GM13977 (cell line): ENCODE measurements around the gene SERTAD1.

ENCODE experiments used
- DNase-seq: peaks from one replicate; pipeline ENCODE4 v3.0.0; 2012; ENCODE audit warnings: low spot score
- in situ Hi-C: fragments of 300-500 bp; cut with MboI; formaldehyde crosslinking; loops from one replicate; pipeline ENCODE4 v1.12.0; 2022; ENCODE audit warnings: low sequenced_read_pairs, low pct_unique_long_range_greater_than_20kb, mixed read lengths, inconsistent platforms; ENCODE audit not compliant: unreplicated experiment
- TF ChIP-seq, protein P1 (sequence below): IDR thresholded peaks from 2 replicates; pipeline ENCODE4 v1.5.1; 2012; ENCODE audit warnings: mild to moderate bottlenecking, control low read depth; ENCODE audit not compliant: insufficient read depth; ENCODE audit errors: extremely low read depth, missing control alignments

Gene SERTAD1, protein sequence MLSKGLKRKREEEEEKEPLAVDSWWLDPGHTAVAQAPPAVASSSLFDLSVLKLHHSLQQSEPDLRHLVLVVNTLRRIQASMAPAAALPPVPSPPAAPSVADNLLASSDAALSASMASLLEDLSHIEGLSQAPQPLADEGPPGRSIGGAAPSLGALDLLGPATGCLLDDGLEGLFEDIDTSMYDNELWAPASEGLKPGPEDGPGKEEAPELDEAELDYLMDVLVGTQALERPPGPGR

DNA sequence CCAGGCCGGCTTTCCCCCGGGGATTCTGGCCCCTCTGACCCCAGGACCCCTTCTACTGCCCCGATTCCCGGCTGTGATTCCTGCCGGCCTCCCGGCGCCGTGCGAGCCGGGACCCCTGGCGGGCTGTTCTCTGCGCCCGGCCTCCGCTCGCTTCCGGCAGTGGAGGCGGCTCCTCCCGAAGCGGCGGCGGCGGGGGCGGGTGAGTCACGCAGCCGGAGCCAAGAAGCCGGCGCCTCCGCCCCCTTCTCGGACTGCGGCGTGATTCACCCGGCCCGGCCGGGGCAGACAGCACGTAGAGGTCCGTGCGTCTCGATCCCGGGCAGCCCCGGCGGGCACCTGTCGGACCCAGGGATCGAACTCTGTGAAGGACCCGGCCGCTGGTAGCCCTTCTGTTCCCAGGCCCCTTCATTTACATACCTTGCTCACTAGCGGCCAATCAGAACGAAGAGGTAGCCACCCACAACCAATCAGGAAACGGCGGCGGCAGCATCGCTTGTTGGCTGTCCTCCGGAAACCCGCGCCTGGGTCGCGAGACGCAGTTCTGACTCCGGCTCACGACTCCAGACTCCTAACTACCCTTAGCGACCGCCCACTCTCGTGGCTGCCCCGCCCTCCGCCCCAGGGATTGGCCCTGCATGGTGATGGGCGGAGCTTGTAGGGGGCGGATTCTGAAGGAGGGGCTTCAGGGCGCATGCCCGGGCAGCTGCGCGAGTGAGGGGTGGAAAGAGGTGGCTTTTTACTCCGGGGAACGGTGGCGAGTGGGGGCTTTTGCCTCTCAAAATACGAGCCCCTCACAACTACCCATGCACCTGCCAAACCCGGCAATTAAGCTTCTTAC, at the start of gene SERTAD1:
Gene SERTAD1, minus strand, starts transcription at position 543 of the 838 bp plus-strand sequence. CDS start 2,446 bp downstream, outside the sequence.
- DNase-seq = peak; percentile 99

DNA sequence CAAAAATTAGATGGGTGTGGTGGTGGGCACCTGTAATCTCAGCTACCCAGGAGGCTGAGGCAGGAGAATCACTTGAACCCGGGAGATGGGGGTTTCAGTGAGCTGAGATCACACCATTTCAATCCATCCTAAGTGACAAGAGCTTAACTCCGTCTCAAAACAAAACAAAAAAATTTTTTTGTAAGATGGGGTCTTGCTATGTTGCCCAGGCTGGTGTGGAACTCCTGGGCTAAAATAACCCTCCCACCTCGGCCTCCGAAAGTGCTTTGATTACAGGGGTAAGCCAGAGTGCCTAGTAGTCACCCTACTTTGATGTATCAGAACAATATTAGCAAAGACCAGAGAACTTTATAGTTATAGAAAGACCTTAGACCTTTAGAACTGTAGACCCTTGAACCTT, 48.9 kb upstream of the SERTAD1 start:
- TF ChIP-seq, protein P1, sequence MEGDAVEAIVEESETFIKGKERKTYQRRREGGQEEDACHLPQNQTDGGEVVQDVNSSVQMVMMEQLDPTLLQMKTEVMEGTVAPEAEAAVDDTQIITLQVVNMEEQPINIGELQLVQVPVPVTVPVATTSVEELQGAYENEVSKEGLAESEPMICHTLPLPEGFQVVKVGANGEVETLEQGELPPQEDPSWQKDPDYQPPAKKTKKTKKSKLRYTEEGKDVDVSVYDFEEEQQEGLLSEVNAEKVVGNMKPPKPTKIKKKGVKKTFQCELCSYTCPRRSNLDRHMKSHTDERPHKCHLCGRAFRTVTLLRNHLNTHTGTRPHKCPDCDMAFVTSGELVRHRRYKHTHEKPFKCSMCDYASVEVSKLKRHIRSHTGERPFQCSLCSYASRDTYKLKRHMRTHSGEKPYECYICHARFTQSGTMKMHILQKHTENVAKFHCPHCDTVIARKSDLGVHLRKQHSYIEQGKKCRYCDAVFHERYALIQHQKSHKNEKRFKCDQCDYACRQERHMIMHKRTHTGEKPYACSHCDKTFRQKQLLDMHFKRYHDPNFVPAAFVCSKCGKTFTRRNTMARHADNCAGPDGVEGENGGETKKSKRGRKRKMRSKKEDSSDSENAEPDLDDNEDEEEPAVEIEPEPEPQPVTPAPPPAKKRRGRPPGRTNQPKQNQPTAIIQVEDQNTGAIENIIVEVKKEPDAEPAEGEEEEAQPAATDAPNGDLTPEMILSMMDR = no peak
- in situ Hi-C loops = no loop called here

More for the DNA sequence above, at the start of gene SERTAD1:
- in situ Hi-C loops = no loop called here
- TF ChIP-seq, protein P1 = peak; percentile 50

DNA sequence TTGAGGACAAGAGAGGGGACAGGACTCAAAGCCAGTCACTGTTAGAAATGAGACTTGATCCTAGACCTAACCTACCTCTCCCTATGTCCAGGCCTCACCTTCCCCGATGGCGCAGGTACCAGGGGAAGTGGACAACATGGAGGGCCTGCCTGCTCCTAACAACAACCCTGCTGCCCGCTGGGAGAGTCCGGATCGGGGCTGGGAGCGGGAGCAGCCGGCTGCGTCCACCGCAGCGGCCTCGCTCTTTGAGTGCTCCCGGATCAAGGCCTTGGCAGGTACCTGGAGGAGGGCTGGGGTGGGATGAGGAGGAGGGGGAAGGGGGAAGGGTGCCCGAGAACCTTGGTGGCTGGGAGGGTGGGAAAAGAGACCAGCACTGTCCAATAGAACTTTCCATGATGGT, 46.7 kb upstream of the SERTAD1 start:
- TF ChIP-seq, protein P1 = no peak
- no peak for DNase-seq
- in situ Hi-C loops = no loop called here

More for the DNA sequence above, 48.9 kb upstream of the SERTAD1 start:
- no peak for DNase-seq

DNA sequence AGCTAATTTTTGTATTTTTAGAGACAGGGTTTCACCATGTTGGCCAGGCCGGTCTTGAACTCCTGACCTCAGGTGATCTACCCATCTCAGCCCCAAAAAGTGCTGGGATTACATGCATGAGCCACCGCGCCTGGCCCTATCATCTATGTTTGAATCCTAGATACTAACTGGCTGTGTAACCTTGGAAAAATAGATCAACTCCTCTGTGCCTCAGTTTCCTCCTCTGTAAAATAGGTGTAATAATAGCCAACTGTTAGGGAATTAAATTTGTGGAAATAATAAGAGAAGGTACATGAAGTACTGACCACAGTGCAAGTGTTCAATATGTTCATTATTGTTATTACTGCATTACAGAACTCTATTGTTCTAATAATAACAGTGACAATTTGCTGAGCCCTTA, 45.3 kb upstream of the SERTAD1 start:
- no peak for DNase-seq
- in situ Hi-C loops = no loop called here
- TF ChIP-seq, protein P1 = no peak

DNA sequence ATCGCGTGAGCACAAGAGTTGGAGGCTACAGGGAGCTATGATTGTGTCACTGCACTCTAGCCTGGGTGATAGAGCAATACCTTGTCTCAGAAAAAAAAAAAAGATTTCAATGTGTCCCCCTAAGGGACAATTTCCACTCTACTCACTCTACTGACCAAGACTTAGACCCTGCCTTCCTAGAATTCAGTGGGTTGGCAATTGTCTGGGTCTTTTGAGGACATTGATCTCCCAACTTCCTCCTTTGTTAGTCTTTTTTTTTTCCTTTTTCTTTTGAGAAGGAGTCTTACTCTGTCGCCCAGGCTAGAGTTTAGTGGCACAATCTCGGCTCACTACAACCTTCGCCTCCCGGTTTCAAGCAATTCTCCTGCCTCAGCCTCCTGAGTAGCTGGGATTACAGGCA, 43.2 kb upstream of the SERTAD1 start:
- DNase-seq = no peak
- TF ChIP-seq, protein P1 = no peak
- in situ Hi-C loops = no loop called here

DNA sequence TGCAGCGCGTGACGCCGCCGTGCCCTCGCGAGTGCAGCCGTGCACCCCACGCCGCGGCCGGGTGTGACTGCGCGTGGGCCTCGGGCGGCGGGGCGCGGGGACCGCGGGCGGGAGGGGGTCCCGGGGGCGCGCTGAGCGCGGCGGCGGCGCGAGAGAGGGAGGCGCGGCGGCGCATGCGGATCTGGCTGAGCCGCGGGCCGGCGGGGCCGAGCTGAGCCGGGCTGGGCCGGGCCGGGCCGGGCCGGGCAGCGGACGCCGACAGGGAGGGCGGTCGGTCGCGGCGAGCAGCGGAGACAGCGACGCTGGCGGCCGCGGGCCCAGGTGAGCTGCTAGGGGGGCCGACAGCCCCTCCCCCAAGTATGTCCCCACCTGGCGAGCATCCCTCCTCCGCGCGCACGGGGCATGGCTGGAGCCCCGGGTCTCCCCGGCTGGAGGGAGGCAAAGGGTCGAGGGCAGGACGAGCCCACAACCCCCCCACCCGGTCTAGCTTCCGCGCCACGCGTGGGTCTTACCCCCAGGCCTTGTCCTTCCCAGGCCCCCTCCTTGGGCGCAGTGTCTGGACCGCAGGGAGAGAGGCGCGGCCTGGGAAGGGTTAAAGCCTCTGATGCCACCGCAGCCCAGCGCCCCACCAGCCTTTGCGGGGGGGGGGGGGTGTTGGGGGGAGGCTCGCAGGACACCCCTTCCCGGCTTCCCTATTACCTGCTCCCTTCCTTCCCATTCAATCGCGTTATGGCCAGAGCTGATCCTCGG, 41.4 kb upstream of the SERTAD1 start, which contains the start of gene SPTBN4:
Gene SPTBN4, plus strand, starts transcription at position 17 of the 750 bp plus-strand sequence. CDS start 5,621 bp downstream, outside the sequence.
- TF ChIP-seq, protein P1 = no peak
- DNase-seq = peak; percentile 50
- in situ Hi-C loops = no loop called here
